IMR-90 (cell line): ENCODE measurements around the gene PTPRQ. TPM values are rescaled to one million over a fixed set of nuclear protein-coding genes. Genes with fewer than 3 reads are reported as not detected.

Source experiments
- ATAC-seq: fragments of 200-7000 bp; cut with Tn5 transposase; 2 replicates; pipeline ENCODE4 v1.9.1; 2020; ENCODE audit warnings: low read depth, mild to moderate bottlenecking, moderate library complexity
- BruUV-seq: library from RNA; stranded (reverse); fragments of 400-500 nt; replicated peaks from 2 replicates; lab custom pipeline; 2021; lab: Mats Ljungman, UMichigan
- CTCF ChIA-PET: fragments of 300-600 bp; formaldehyde crosslinking; extraction: SDS; loops from one replicate; lab custom pipeline; 2021; ENCODE audit warnings: antibody characterized with exemption; lab: Yijun Ruan, JAX
- POLR2A ChIA-PET: fragments of 300-600 bp; sonication (Branson Sonifier 250); formaldehyde crosslinking; loops from one replicate; lab custom pipeline; 2022; ENCODE audit warnings: antibody characterized with exemption; ENCODE audit not compliant: unreplicated experiment; lab: Charles Lee
- DNase-seq: peaks from one replicate; pipeline ENCODE4 v3.0.0; 2013
- H2AFZ ChIP-seq: replicated peaks from 2 replicates; pipeline ENCODE3; 2013; ENCODE audit warnings: low read length, mild to moderate bottlenecking; ENCODE audit not compliant: poor library complexity
- H2AK5ac ChIP-seq: 2 replicates; pipeline ENCODE4 v1.6.1; 2013; ENCODE audit warnings: low read depth, low read length, inconsistent platforms
- H2AK9ac ChIP-seq: replicated peaks from 2 replicates; pipeline ENCODE3; 2013; ENCODE audit warnings: mild to moderate bottlenecking, low read depth, low read length, moderate library complexity; ENCODE audit not compliant: poor library complexity
- H2BK120ac ChIP-seq: 2 replicates; pipeline ENCODE4 v1.6.1; 2013; ENCODE audit warnings: low read depth, low read length, inconsistent platforms
- H2BK15ac ChIP-seq: 3 replicates; pipeline ENCODE4 v1.6.1; 2013; ENCODE audit warnings: low read depth, low read length, inconsistent platforms
- H2BK20ac ChIP-seq: 2 replicates; pipeline ENCODE4 v1.6.1; 2013; ENCODE audit warnings: low read depth, mild to moderate bottlenecking, inconsistent platforms, low read length, moderate library complexity
- H2BK5ac ChIP-seq: 2 replicates; pipeline ENCODE4 v1.6.1; 2013; ENCODE audit warnings: mild to moderate bottlenecking, low read depth, low read length, inconsistent platforms; ENCODE audit not compliant: poor library complexity, severe bottlenecking
- H3K14ac ChIP-seq: replicated peaks from 2 replicates; pipeline ENCODE4 v1.6.1; 2013; ENCODE audit warnings: low read depth, low read length, inconsistent platforms
- H3K18ac ChIP-seq: 2 replicates; pipeline ENCODE4 v1.6.1; 2013; ENCODE audit warnings: low read depth, low read length, control low read depth
- H3K23ac ChIP-seq: 2 replicates; pipeline ENCODE4 v1.6.1; 2013; ENCODE audit warnings: low read depth, low read length, inconsistent platforms
- H3K27ac ChIP-seq: 2 replicates; pipeline ENCODE4 v1.5.1; 2013; ENCODE audit warnings: mild to moderate bottlenecking, control low read depth, low read length; ENCODE audit not compliant: insufficient read depth
- H3K27me3 ChIP-seq: 2 replicates; pipeline ENCODE4 v1.6.1; 2013; ENCODE audit warnings: low read length; ENCODE audit not compliant: control insufficient read depth, insufficient read depth
- H3K36me3 ChIP-seq: 2 replicates; pipeline ENCODE4 v1.6.1; 2013; ENCODE audit warnings: low read length, mixed read lengths; ENCODE audit not compliant: control insufficient read depth, insufficient read depth
- H3K4ac ChIP-seq: 2 replicates; pipeline ENCODE4 v1.6.1; 2013; ENCODE audit warnings: low read depth, low read length, inconsistent platforms
- H3K4me1 ChIP-seq: 2 replicates; pipeline ENCODE4 v1.6.1; 2013; ENCODE audit warnings: low read length, mixed read lengths; ENCODE audit not compliant: control insufficient read depth, insufficient read depth
- H3K4me2 ChIP-seq: 2 replicates; pipeline ENCODE4 v1.6.1; 2013; ENCODE audit warnings: low read depth, mild to moderate bottlenecking, control low read depth, low read length, moderate library complexity
- H3K4me3 ChIP-seq: 2 replicates; pipeline ENCODE4 v1.5.1; 2013; ENCODE audit warnings: low read depth, mild to moderate bottlenecking, control low read depth, low read length, moderate library complexity; ENCODE audit not compliant: insufficient read depth
- H3K56ac ChIP-seq: 2 replicates; pipeline ENCODE4 v1.6.1; 2013; ENCODE audit warnings: low read length, inconsistent platforms; ENCODE audit not compliant: insufficient read depth; ENCODE audit errors: extremely low read depth
- H3K79me1 ChIP-seq, 2 experiments: 2 replicates each; pipeline ENCODE4 v1.6.1; 2013; ENCODE audit warnings: low read length in 2 of 2, inconsistent platforms in 1 of 2, low read depth in 1 of 2
- H3K9ac ChIP-seq: 2 replicates; pipeline ENCODE4 v1.6.1; 2013; ENCODE audit warnings: low read depth, low read length, control low read depth
- H3K9me1 ChIP-seq: 2 replicates; pipeline ENCODE4 v1.6.1; 2013; ENCODE audit warnings: low read length, inconsistent platforms; ENCODE audit not compliant: insufficient read depth
- H3K9me3 ChIP-seq: 2 replicates; pipeline ENCODE4 v1.6.1; 2013; ENCODE audit warnings: low read length; ENCODE audit not compliant: control insufficient read depth, insufficient read depth
- H4K20me1 ChIP-seq: 2 replicates; pipeline ENCODE4 v1.6.1; 2013; ENCODE audit warnings: low read length, inconsistent platforms; ENCODE audit not compliant: insufficient read depth
- H4K5ac ChIP-seq: 2 replicates; pipeline ENCODE4 v1.6.1; 2013; ENCODE audit warnings: mild to moderate bottlenecking, low read depth, low read length, control low read depth
- H4K8ac ChIP-seq, 2 experiments: 2 replicates each; pipeline ENCODE4 v1.6.1; 2013; ENCODE audit warnings: low read depth in 2 of 2, low read length in 2 of 2, control low read depth in 1 of 2, inconsistent platforms in 1 of 2
- H4K91ac ChIP-seq: 2 replicates; pipeline ENCODE4 v1.6.1; 2013; ENCODE audit warnings: low read depth, low read length, inconsistent platforms; ENCODE audit not compliant: insufficient read depth
- BHLHE40 ChIP-seq: fragments of 150-350 bp; IDR thresholded peaks from 2 replicates; pipeline ENCODE4 v1.6.1; 2016; ENCODE audit warnings: mild to moderate bottlenecking, low read depth, low read length
- CEBPB ChIP-seq: IDR thresholded peaks from 2 replicates; pipeline ENCODE4 v1.6.1; 2012; ENCODE audit warnings: low read depth, low read length, improper control_type of control experiment
- MXI1 ChIP-seq: IDR thresholded peaks from 2 replicates; pipeline ENCODE4 v1.6.1; 2012; ENCODE audit warnings: low read depth, mild to moderate bottlenecking, low read length, moderate library complexity, borderline replicate concordance
- POLR2A ChIP-seq: IDR thresholded peaks from 2 replicates; pipeline ENCODE4 v1.6.1; 2012; ENCODE audit warnings: mild to moderate bottlenecking, low read depth, low read length
- RCOR1 ChIP-seq: IDR thresholded peaks from 2 replicates; pipeline ENCODE4 v1.6.1; 2012; ENCODE audit warnings: mild to moderate bottlenecking, low read length, improper control_type of control experiment; ENCODE audit not compliant: insufficient replicate concordance
- WGBS, 2 experiments: methylation state at CpG; one replicate each; pipeline versions ENCODE4 v1.1.5 to v1.1.7; 2013; ENCODE audit warnings: missing lambda C conversion rate in 2 of 2; ENCODE audit not compliant: insufficient read length in 1 of 2; ENCODE audit errors: extremely low coverage in 2 of 2; 5-methylcytosine and 5-hydroxymethylcytosine counted together
- dilution Hi-C: fragments of 300-500 bp; cut with HindIII; formaldehyde crosslinking; loops from one replicate; pipeline ENCODE4 v1.14.3; 2018; ENCODE audit warnings: low sequenced_read_pairs; ENCODE audit not compliant: unreplicated experiment
- in situ Hi-C: fragments of 300-500 bp; cut with MboI; formaldehyde crosslinking; loops from 3 replicates; pipeline ENCODE4 v1.14.3; 2019; ENCODE audit warnings: low sequenced_read_pairs, inconsistent platforms, mixed read lengths
- intact Hi-C: fragments of 100-400 bp; cut with micrococcal nuclease; formaldehyde crosslinking; loops from 2 replicates; pipeline ENCODE4 v1.10.0; 2022
- polyA plus RNA-seq, 3 experiments: library from polyadenylated mRNA; depleted of rRNA; stranded (reverse); fragments of >200 nt; gene quantifications; 2 replicates each; pipeline ENCODE4 v1.2.3, GENCODE V29; 2012; ENCODE audit warnings: low replicate concordance in 1 of 3
- total RNA-seq: library from RNA; depleted of rRNA; stranded (reverse); fragments of >200 nt; gene quantifications from 2 replicates; pipeline ENCODE4 v1.2.3, GENCODE V29; 2012
- TF ChIP-seq, protein P1 (sequence below): fragments of 150-350 bp; IDR thresholded peaks from 2 replicates; pipeline ENCODE4 v1.6.1; 2017; ENCODE audit warnings: mild to moderate bottlenecking, antibody characterized with exemption, low read length, low read depth

Gene PTPRQ
- total and polyA plus RNA-seq, 2 of the 4 experiments (the other 2 are of a cell fraction) = 0.96 to 1.4 TPM

DNA sequence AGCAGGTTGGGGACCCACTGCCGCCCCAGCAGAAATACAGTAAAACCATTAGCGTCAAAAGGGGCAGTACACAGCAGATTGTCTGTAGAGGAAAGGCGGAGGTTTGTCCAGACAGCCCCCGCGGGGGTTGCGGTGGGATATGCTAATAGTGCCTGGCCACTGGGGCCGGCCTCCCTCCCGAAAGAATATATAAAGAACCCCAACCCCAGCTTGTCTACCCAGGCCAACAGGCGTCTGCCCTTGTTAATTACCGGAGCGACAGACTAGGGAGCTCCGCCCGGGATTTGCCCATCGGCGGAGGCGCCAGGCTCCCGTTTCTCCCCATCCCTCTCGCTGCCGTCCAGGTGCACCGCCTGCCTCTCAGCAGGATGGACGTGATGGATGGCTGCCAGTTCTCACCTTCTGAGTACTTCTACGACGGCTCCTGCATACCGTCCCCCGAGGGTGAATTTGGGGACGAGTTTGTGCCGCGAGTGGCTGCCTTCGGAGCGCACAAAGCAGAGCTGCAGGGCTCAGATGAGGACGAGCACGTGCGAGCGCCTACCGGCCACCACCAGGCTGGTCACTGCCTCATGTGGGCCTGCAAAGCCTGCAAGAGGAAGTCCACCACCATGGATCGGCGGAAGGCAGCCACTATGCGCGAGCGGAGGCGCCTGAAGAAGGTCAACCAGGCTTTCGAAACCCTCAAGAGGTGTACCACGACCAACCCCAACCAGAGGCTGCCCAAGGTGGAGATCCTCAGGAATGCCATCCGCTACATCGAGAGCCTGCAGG lies 272.8 kb downstream of the PTPRQ start, which contains the start of gene MYF5:
Gene MYF5 (plus strand): TSS at position 217 of the 774 bp plus-strand sequence. CDS start 152 bp downstream, at position 369.
- DNase-seq (no peak), ATAC-seq (no peak)
- Histone ChIP-seq H3K27me3 (no peaks in the 10 kb centered on the region), H2BK20ac (no peak within 1 kb of the TSS), H3K79me1 (no peaks in the 10 kb centered on the region), H3K9me3 (no peaks in the 10 kb centered on the region), H3K23ac (no peak within 1 kb of the TSS), H3K9me1 (no peaks in the 10 kb centered on the region), H3K56ac (no peak within 1 kb of the TSS), H4K91ac (no peak within 1 kb of the TSS), H3K36me3 (no peaks in the 10 kb centered on the region), H4K5ac (no peak within 1 kb of the TSS), H4K8ac (no peak within 1 kb of the TSS), H2BK5ac (no peak within 1 kb of the TSS), H3K4ac (no peak within 1 kb of the TSS), H2BK15ac (no peak within 1 kb of the TSS), H4K20me1 (no peaks in the 10 kb centered on the region), H3K14ac (no peak within 1 kb of the TSS), H2AFZ (peak within 1 kb of the TSS; percentile 27), H3K27ac (no peak within 1 kb of the TSS), H3K4me1 (no peaks in the 10 kb centered on the region), H2BK120ac (no peak within 1 kb of the TSS), H3K4me2 (no peak within 1 kb of the TSS), H2AK5ac (no peak within 1 kb of the TSS), H2AK9ac (no peak within 1 kb of the TSS), H3K9ac (no peak within 1 kb of the TSS), H3K4me3 (no peak within 1 kb of the TSS), H3K18ac (no peak within 1 kb of the TSS)
- intact Hi-C loops = no loop called here
- ChIA-PET CTCF (no interaction called here), POLR2A (no interaction called here)
- WGBS, 2 experiments = 69% methylated on average over 20 of the region's 45 CpGs; no CpG with 5 or more reads in 1 of the 2 experiments
- TF ChIP-seq, protein P1, sequence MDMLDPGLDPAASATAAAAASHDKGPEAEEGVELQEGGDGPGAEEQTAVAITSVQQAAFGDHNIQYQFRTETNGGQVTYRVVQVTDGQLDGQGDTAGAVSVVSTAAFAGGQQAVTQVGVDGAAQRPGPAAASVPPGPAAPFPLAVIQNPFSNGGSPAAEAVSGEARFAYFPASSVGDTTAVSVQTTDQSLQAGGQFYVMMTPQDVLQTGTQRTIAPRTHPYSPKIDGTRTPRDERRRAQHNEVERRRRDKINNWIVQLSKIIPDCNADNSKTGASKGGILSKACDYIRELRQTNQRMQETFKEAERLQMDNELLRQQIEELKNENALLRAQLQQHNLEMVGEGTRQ = no peak
- TF ChIP-seq POLR2A (no peak), MXI1 (no peak), RCOR1 (no peak), BHLHE40 (no peak), CEBPB (no peak)
- dilution Hi-C loops = no loop called here
- in situ Hi-C loops = no loop called here
- BruUV-seq = no TSS peak
